ENCODE results near the gene DUOXA2.
A peak's percentile ranks its signal among the peaks of the same experiment; 100 is the strongest.
"Not testable (repeated sequence)": the region's sequence is repeated elsewhere in the genome, so short reads cannot be mapped to it uniquely, and the experiment has no call there.

Gene DUOXA2

DNA sequence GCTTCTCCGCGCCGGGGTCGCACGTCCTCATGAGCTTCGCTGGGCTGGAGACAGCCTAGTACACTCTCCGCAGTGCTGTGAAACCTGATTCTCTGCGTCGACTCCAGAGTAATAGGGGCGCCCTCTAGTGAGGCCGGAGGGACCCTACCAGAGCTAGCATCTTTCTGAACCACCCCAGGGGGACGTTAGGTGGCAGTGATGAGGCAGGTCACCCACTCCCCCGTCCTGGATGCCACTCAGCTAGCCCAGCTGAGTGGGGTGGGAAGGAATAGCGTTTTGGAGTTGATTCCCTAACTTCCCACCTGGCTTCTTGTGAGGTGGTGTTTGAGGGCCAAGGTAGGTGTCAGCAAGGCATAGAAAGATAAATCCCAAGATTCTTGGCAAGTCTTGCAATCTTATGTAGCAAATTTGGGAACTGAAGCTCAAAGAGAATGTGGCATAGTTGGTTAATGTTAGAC is 4.0 kb downstream of the DUOXA2 start:
- peak; percentile 81 for DNase-seq

DNA sequence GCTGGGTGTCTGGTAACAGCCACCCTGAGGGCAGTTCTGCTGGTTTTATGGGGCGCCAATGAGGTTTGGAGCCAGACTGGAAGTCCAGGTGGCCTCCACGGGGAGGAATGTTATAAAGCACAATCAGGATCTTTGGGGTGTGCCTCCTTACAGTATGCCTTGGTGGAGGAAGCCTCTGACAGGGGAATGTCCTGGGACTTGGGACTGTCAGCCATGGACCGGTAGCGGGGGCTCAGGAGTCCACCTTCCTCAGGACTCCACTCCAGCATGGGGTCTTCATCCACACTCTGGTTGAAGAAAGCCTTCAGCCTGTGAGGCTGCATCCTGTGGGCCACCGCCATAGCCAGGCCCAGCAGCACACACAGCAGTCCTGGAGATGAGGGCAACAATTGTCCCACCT is 4.9 kb downstream of the DUOXA2 start:
- DNase-seq = no peak

DNA sequence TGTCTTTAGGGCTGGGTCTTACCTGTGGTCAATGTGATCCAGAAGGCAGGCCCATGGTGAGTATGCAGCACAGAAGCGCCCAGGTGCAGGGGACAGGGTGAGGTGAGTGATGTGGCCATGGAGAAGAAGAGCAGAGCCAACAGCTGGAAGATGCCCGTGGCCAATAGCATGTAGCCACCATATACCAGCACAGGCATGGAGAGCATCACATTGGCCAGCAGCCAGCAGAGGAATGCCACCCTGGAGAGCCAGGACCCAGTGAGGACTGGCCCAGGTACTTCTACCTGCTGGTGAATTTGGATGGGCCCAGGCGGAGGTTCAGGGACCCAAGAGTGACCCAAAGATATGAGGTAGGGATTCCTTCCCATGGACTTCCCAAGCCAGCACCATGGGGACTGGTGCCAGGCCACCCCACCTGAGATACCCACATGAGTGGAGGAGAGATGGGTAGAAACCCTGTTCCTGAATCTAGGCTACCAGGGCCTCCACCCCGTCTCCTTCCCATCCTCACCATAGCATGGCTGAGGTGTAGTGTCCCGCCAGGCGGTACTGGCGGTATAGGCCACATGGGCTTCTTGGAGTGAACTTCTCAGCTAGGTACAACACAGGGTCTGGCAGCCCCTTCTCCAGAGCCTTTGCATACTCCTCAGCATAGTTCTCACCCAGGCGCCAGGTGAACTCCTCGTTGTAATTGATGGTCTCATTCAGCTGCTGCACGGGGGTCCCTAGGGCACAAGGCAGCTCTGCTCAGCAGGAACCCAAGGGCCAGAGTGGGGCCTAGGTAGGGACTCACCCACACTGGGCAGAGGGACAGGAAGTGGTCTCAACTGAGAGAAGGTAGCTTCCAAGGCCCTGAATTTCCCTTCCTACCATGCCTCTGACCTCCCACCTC is 6.2 kb downstream of the DUOXA2 start:
- no peak for DNase-seq

DNA sequence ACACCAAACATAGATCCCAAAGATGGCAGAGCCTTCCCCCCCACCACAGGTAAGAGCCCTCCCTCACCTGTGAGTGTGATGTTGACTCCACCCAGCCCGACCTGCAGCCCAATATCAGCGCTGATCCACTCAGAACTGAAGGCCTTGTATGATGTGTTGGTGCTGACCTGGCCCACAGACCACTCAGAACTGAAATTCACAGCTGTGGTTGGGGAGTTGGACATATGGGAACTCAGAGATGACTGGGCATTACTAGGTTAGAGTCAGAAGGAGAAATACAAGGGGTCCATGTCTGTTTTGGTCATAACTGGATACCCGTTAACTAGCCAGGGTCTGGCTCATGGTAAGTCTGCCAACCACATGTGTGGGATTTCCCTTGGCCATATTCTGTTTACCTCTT is 6.9 kb downstream of the DUOXA2 start:
- no peak for DNase-seq

DNA sequence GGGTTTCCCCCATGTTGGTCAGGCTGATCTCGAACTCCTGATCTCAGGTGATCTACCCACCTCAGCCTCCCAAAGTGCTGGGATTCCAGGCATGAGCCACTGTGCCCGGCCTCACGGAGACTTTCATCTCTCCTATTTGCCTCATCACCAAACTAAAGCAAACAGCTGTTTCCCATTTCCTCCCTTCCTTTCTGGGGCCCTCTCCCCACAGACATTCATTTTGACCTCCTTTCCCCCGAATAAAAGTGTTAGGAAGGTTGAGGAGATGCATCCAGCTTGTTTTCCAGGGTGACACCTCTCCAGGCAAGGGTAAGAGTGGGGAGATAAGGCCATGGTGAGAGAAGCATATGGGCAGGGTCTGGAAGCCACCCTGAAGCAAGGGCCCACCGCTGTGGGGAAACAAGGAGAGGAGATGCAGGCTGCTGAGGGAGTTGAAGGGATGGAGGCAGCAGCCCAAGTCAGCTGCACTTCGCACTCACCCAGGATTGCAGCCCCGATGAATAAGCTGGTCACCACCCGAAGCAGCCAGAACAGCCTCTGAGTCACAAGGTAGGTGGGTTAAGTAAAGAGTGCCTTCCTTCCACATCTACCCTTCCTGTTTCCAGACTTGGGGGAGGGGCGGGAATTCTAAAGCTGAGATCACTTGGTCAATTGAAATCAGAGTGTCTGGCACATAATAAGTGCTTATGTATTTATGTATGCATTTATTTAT is 7.7 kb downstream of the DUOXA2 start:
- DNase-seq = no peak

DNA sequence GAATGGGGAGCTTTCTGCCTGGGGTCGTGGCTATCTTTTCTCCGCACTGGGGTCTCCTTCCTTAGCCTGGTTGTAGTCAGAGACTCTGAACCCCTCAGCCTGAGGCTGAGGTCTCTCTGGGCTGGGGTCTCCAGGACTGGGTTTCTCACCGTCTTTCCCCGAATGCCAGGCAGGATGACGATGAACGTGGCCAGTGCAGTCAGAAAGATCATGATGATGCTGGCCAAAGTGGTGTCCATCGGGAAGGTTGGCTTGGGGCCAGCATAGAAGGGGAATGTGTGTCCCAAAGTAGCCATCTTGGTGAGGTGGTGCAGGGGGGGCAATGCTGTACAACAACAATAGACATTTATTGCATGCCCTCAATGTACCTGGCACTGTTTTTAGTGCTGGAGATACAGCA is 8.6 kb downstream of the DUOXA2 start:
- DNase-seq = no peak

DNA sequence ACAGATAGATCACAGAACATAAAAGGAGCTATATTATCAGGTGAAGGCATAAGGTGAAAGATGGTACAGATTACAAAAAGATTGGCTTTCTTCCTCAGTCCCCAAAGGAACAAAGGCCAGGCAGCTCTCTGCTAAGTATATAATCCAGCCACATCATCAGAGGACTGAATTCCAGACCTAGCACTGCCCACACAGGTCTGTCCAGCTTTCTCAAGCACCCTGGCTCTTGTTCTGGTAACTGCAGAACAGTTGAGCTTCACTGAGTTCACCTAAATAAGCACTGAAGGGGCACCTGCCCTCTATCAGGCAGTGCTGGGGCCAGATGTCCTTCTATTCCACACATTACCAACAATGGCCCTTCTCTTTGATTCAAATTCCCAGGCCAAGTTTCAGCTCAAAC is 9.3 kb downstream of the DUOXA2 start:
- no peak for DNase-seq

DNA sequence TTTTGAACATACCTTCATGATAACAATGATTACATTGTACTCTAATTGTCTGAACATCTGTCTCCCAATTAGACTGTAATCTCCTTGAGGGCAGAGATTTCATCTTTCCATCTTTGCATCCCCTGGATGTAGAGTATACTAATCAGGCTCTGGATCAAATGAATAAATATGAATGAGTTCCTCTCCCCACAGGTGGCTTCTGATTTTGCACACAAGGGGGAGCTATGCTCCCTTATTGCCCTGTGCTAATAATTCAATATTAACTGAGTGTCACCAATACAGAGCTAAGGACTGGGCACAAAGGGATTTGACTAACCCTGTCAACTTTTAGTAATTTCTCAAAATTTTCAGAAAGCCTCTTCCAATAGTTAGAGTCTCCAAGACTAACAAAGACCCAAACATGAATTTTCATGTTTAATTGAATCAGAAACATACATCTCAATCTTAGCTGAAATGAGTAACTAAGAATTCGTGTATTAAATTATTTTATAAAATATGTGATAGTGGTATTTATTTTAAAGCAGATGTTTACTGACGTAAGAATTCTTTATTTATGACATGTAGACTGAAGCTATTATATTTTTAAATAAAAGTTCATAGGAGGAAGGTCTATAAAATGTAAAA is 12.5 kb downstream of the DUOXA2 start:
- DNase-seq = peak; percentile 7 to 22

DNA sequence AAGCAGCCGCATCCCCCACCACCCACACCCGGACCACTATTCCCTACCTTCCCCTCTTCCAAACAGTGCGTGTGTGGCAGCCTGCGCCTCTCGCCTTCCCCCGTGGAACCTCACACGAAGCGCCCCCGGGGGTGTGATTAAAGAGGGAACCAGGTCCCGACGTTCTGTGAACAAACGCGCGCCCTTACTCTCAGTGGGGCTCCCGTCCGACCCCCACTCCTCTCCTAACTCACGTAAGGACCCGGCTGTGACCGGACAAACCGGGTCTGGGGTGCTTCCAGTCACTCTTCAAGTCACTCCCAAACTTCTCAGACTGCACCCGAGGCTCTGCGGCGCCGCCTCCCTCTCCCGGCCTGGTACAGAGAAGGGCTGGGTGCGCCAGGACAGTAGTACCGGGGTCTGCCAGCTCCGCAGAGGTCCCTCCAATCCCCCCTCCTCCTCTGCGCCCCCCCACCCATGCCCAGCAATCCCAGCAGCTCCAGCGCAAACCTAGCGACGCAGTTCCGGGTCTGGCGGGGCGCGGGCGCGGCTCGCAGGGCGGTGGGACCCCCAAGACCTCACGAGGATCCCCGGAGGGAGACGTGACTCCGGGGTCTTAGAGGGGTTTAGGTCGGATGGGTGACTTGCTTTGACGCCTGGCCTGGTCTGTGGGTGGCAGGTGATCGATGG is 15.0 kb downstream of the DUOXA2 start:
- DNase-seq = no peak

DNA sequence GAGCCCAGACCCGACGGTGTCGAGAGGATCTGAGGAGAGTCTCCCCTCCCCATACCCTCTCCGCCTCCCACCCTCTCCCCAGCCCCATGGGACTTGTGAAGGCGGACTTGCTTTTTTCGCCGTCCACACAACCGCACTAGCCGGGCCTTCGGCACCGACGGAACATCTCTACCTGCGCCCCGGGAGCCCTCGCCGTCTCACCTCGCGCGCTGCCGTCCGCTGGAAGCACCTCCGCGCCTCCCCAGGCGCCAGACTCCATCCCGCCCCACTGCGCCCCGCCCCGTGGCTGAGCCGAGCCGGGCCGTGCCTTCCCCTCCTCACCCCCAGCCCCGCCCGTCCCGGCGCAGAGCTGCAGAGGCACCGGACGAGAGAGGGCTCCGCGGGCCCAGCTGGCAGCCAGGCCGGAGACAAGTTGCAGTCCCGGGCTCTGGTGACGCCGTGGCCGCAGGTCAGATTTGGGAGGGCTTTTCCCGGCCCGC is 15.6 kb downstream of the DUOXA2 start, which contains the start of the genes DUOX1 and DUOXA1:
Gene DUOX1 (plus strand): TSS at position 344 of the 479 bp plus-strand sequence. CDS start 1,973 bp downstream, outside the sequence.
Gene DUOXA1 (minus strand): TSS at position 229 of the 479 bp plus-strand sequence. CDS start 6,865 bp downstream, outside the sequence.
- no peak for DNase-seq

DNA sequence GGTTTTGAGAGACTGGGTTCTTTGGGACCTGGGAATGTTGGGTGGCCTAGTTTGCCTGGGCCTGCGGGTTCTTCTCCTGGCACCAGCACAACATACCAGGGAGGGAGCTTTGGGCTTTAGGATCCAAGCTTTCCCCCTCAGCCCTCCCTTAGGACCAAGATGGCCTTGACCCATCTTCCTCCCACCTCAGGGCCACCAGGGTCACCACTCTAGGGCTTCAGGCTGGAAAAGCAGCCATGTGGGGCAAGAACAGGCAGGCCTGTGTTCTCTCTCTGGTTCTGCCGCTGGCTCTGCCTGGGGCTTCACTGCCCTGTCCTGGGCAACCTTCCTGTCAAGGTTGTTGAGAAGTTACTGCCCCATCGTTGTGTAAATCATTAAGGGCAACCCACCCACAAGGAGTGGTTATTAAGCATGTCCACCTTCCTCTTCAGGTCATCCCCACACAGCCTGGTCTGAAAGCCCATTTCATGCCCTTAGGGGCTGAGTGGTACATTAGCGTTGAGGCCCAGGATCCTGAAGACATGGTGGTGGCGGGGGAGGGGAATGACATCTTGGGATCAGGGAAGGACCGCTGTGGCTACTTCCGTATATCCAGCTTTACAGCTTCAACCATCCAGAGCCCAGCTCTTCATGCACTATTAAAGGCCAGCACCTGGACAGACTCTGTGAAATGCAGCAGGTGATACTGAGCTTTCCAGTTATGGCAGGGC is 16.3 kb downstream of the DUOXA2 start:
- no peak for DNase-seq

DNA sequence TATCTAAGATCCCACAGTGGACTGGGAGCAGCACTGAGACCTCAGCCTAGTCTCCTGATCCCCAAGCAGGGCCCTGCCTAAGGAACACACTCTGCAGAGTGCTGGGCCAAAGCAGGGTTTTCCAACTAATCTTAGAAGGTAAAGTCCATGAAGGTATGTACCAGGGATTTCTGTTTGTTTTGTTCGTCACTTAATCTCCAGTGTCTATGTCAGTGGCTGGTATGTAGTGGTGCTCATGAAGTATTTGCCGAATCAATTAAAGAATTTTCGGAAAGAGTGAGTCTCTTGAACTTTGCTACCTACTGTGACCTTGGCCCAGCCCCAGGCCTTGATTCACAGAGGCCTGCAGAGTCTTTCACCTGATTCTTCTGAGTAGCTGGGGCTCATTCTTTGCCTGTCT is 17.4 kb downstream of the DUOXA2 start:
- no peak for DNase-seq

DNA sequence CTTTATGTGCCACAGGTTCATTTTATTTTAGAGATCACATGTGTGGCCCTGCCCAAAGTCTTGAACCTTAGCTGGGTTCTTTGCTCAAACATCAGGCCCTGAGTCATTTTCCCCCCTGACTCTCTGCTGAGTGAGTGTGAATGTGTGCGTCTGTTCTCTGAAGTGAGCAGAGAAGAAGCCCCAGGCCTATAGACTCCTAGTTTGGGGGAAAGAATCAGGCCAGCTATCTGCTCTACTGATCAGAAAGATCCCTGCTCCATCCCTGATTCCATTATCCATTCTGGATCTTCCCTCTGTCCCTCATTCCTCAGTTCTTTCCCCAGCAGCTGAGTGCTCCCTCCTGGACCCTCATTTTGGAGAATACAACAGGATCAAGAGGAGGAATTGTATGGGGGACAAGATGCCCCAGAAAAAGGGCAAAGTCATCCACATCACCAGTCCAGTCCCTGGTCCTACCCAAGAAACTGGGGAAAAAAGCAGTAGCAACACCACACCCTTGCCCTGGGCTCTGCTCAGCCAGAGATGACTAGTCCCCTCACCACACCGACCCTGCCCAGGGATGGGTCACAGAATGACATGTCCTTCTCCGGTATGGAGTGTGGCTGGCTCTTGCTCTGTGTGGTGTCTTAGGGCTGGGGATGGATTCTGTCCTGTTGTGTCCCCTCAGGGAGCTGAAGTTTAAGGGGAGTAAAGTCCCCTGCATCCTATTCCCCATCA is 18.9 kb downstream of the DUOXA2 start:
- DNase-seq = no peak

DNA sequence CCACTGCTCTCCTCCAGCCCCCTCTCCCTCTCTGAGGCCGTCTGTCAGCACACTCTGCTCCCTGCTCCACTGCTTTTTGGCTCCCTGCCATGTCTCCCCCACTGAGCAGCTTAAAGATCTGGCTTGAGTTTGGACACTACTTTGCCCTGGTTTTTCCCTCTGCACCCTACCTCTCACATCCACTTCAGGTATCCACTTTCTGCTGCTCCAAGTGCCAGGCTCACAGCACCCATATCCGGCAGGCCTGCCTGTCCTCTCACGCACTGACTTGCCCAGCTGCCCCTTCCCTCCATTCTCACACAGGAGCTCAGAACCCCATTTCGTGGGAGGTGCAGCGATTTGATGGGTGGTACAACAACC is 19.4 kb downstream of the DUOXA2 start:
- DNase-seq = no peak

DNA sequence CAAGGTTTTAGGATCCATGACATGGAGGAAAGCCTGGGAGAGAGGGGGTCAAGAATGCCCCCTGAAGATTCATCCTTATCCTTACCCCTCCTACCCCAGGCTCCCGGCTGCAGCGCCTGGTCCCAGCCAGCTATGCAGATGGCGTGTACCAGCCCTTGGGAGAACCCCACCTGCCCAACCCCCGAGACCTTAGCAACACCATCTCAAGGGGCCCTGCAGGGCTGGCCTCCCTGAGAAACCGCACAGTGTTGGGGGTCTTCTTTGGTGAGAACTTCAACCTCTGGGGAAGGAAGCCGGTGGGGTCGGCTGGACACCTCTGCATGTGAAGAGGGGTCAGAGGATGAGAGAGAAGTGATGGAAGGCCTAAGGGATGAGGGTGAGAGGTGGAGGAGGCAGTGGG is 19.9 kb downstream of the DUOXA2 start:
- DNase-seq = no peak

DNA sequence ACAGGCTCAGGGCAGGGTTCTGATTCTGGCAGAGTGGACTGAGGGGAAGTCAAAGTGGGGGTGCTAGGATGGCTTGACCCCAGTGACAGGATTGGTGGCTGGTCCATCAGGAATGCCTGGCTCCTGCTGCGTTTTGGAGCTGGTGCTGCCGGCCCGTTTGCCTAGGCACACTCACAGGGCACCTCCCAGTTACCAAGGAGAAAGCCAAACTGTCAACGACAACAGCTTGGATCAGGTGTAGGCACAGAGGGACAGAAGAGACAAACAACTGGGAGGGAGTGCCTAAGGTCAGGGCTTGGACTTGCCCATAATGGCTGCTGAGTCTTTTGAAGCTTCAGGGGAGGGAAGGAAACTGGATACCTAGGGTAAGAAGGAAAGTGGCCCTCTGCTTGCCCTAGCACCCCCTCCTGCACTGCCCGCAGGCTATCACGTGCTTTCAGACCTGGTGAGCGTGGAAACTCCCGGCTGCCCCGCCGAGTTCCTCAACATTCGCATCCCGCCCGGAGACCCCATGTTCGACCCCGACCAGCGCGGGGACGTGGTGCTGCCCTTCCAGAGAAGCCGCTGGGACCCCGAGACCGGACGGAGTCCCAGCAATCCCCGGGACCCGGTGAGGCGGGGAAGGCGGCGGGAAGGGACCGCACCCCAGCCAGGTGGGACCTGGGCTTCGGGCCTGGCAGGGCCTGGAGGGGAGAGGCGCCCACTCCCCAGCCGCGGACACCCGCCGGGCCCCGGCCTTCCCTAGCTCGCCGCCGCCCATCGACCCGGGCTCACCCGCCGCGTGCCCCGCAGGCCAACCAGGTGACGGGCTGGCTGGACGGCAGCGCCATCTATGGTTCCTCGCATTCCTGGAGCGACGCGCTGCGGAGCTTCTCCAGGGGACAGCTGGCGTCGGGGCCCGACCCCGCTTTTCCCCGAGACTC is 20.8 kb downstream of the DUOXA2 start:
- DNase-seq = no peak

DNA sequence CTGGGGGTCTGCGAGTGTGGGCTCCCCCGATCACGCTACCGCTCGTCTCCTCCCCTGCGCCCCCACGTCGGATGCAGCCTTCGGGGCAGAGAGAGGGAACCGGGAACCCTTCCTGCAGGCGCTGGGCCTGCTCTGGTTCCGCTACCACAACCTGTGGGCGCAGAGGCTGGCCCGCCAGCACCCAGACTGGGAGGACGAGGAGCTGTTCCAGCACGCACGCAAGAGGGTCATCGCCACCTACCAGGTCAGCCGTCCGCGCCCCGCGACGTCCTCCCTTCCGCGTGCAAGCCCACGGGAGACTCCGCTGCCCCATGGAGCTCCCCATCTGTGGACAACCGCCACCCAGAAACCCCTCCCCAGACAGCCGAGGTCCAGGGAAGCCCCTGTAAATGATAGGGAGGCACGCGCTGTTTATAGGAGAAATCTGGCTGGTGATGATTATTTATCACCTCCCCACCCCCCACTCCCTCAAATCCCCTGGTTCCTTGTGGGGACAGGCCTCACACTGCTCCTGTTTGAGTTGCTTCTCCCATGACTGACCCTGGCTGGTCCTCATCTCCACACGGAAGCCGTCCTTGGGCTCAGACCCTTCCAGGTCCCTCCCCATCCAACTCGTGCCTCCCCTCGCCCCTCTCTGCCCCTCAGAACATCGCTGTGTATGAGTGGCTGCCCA is 21.7 kb downstream of the DUOXA2 start:
- DNase-seq = not testable (repeated sequence)

DNA sequence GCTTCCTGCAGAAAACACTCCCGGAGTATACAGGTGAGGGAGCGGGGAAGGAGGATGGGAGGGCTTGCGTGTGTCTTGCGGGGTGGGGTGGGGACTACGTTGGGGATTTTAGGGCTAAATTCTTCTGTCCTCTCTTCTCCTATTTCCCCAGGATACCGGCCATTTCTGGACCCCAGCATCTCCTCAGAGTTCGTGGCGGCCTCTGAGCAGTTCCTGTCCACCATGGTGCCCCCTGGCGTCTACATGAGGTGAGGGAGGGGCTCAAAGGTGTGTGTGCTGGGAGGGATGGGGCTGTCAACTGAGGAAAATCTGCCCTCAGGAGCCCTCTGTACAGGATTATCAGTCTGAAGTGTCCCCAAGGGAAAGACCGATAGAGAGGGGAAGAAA is 22.2 kb downstream of the DUOXA2 start:
- no peak for DNase-seq

DNA sequence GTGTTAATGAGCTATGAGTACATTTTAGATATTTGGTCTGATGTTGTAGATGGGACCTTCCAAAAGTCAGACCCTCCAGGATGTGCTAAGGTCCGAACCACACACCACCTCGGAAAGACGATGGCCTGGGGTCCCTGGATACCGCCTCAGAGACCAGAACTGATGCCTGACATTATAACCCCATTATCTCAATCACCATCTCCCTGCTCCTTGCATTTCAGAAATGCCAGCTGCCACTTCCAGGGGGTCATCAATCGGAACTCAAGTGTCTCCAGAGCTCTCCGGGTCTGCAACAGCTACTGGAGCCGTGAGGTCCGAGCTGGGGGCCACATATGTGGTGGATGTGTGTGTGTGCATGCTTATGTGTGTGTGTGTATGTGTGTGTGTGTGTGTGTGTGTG is 23.6 kb downstream of the DUOXA2 start:
- DNase-seq = no peak

All from Kasumi-1 (cell line).